ENCODE data around the gene NEURL4.

The NEURL4 gene

DNA sequence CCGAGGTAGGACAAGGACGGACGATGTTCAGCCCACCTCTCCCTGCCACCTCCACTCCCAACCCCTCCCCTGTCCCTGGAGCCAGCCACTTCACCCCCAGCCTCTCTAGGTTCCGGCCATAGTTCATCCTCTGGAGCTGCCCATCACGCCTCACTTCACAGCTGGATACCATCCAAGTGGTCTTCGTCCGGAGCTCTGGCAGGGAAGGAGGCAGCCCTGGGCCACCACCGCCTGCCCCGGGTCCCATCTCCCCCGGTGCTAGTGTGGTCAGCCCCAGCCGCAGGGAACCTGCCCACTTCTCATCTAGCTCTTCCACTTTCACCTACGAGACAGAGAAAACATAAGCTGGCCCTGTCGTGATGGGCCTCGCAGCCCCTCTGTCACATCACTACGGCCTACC lies 7.7 kb downstream of the NEURL4 start:
- DNase-seq: no peak

DNA sequence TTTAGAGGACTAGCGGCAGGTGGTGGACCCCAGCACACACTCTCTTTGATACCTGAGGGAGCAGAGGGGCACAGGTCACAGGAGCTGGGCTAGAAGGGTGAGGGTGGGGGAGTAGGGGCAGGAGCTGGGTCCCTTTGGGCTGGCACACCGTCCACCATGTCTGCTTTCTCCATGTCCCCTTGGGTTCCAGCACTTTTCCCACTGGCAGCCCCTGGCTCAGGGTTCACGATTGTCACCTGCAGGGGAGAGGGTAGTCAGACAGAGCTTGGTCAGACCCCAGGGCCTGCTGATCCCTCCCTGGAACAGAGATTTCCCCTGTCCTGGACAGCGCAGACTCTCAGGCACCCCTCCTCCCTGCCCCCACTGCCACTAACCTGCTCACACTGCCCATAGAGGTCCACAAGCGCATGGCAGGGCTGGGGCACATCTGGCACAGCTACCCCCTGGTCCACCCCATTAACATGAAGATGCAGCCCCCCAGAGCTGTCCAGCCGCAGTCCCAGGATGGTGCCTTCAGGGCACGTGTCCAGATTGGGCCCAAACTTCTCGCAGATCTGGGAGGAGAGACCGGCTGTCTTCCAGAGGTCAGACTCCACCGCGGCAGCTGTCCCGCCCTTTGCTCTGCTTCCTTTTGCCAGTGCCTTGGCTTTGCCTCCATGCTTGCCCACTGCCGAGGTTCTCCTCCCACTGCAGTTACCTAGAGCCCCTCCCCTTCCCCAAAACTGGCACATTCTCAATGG lies 10.8 kb downstream of the NEURL4 start:
- no peak for DNase-seq

- no peak for DNase-seq
These were observed 11.9 kb downstream of the NEURL4 start for GRCh38 chr17:7317161-7317803.

DNA sequence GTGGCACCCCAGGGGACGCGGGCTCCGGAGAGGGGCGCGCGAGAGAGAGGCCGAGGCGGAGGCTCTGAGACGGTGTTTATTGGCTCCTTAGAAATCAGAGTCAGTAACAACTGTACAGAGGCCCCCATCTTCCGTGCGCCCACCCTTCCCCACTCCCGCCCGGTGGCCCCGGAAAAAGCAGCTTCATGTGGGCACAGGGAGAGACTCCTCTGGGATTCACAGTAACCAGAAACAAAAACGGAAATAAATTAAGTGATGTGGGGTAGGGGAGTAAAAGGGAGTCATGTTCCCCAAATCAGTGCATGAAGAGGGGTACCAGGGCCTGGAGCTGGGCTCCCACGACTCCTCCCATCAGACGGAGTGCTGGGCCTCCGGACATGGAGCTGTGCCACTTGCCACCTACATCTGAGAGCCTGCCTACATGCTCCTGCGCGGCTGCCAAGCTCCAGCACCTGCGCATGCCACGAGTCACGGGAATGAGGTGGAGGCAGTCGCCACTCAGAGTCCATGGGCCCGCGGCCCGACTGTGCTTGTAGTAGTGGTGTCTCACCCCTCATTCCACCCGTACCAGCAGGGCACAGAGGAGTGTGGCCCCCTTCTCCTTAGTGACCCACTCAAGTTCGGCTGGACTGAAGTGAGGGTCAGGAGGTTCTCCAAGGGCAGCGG lies 13.4 kb downstream of the NEURL4 start:
- no peak for DNase-seq

DNA sequence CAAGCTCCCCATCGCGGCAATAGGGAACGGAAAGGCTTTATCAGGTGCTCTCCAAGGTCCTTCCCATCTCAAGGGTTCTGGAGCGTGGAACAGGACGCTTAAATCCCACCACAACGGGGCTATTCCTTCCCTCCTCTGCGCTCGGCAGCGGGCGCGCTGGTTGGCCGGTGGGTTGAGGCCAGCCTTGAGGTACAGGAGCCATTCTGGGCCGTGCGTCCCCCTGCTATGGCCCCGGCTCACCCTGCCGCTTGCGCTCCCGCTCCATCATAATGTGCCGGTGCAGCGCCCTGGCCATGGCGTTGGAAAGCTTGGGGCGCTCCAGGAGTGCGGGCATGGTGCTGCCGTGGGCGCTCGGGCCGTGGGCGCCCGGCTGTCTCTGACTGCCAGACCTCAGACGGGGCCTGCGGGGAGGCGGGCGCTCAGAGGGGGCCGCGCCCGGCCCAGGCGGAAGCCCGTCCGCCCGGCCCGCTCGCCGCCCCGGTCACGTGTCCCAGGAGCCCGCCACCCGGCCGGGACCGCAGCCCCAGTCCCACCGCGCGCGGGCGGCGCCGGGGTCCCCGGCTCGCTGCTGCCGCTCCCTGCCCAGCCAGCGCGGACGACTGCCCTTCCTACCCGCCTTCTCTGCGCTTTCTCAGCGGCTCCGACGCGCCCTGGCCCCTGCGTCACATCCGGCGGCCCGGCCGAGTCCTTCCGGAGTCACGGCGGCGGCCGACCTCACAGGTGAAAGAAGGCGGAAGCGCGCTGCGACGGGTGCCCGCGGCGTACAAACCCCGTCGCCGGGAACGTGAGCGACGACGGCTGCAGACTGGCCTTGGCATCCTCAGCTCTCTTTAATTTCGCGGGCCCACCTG lies 14.2 kb downstream of the NEURL4 start, which contains the start of gene GPS2:
Gene GPS2 (minus strand): TSS at position 642 of the 851 bp plus-strand sequence. CDS start 308 bp downstream, at position 334.
- DNase-seq: peak; percentile 89

- DNase-seq: no peak
These were observed 15.0 kb downstream of the NEURL4 start for GRCh38 chr17:7313890-7314718.

- no peak for DNase-seq
These were observed 15.8 kb downstream of the NEURL4 start for GRCh38 chr17:7313088-7313889.

GRCh38 chr17:7312432-7313087 lies 16.6 kb downstream of the NEURL4 start:
- no peak for DNase-seq

GRCh38 chr17:7311110-7311705 lies 17.9 kb downstream of the NEURL4 start:
- DNase-seq: no peak

DNA sequence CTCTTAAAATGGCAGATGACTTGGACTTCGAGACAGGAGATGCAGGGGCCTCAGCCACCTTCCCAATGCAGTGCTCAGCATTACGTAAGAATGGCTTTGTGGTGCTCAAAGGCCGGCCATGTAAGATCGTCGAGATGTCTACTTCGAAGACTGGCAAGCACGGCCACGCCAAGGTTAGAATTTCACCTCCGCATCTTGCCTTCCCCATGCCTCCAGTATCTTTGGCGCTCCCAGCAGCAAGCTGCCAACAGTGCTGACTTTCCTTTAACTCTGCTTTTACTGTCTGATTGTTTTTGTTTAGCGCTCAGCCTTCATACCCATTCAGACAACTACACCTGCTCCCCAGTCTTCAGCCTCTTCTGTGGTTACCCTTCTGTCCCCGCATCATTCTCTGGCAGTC lies 19.5 kb downstream of the NEURL4 start:
- no peak for DNase-seq

- peak; percentile 92 for DNase-seq
These were observed 20.3 kb downstream of the NEURL4 start for GRCh38 chr17:7308625-7309433.

DNA sequence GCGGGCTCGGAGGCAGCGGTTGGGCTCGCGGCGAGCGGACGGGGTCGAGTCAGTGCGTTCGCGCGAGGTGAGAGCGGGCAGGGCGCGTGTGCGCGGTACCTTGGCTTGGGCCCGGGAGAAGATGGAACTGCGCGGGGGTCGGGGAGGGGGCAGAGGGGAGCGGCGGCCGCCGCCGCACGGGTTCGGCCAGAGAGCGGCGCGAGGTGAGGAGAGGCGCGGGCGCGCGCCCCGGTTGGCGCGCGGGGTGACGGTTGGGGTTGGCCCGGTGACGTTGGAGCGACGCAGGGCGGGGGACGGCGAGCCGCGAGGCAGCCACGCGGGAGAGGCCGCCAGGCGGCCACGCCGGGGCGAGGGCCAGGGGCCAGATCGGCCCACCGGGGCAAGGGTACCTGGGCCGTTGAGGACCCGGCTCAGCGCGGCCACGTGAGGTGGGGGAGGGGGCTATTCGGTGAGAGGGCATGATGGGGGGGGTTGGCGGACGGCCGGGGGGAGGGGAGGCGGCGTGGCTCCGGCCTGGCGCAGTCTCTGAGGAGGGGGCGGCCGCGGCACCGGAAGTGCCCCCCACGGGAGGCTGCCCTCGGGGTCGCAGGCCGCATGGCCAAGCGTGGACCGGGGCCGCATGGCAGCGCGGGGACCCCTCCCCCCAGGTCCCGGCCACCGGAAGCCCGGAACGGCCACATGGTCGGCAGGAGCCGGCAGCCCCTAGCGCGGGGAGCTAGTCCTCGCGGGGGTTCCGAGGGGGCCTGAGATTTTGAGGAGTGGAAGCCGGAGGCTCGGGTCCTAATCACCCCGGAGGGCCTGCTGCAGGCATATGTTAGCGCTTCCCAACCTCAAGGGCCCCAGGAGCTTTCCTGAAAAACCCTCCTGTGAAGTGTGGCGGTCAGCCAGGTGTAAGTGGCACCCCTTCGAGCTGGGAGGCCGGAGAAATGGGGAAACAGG lies 21.2 kb downstream of the NEURL4 start:
- DNase-seq: peak; percentile 62

DNA sequence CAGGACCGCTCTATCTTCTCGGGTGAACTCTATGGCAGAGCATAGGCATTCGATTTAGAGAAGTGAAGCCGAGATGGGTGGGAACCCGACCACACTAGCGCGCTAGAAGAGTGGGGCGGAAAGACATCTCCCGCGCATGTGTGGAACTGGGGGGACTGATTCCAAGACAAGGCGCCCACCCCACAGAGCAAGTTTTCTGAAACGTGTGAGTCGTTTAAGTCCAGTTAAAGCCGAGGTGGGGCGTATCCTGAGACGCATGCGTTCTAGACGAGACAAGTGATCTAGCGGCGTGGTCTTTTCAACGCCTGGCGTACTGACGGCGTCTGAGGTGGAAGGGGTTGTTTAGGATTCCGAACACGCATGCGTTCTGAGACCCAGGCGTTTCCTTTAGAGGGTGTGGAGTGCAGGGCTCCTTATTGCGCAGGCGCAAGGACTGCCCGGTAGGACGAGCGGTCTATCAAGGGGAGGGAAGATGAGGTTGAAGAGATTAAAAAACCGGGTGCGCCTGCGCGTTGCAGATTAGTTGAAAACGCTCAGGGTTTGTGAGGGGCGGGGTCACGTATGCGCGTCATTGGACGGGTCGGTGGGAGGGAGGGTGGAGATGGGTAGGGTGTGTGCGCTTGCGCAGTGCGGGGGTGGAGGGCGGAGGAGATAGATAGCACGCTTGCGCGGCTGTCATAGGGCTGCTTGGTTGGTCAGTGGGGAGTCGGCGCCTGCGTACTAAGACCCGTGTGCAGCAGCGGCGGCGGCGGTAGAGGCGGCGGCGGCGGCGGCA lies 22.0 kb downstream of the NEURL4 start, which contains the start of gene EIF5A:
Gene EIF5A (plus strand): TSS at position 718 of the 775 bp plus-strand sequence. CDS start 2,008 bp downstream, outside the sequence.
- peak; percentile 100 for DNase-seq

- DNase-seq: no peak
These were observed 25.0 kb downstream of the NEURL4 start for GRCh38 chr17:7304179-7304578.

GRCh38 chr17:7296189-7296861 lies 32.8 kb downstream of the NEURL4 start:
- peak; percentile 83 for DNase-seq
